ENCODE measurements around the gene CENPP. TPM values are rescaled to one million over a fixed set of nuclear protein-coding genes. Genes with fewer than 3 reads are reported as not detected.

The CENPP gene
- 4.2 TPM for total RNA-seq
- 1.2 TPM for polyA plus RNA-seq (ENCODE audit: insufficient read depth, low read depth, low replicate concordance)
- long read RNA-seq, donor 1, partial matches to known transcripts, result 0 of 1 reads
- long read RNA-seq, donor 1, other reads (novel, unspliced or antisense), result 0 of 1 reads
- long read RNA-seq, donor 2, partial matches to known transcripts, result 7 of 14 reads
- long read RNA-seq, donor 2, other reads (novel, unspliced or antisense), result 7 of 14 reads
- long read RNA-seq, donor 3, partial matches to known transcripts, result 25 of 25 reads
- long read RNA-seq, donor 3, other reads (novel, unspliced or antisense), result 0 of 25 reads
- long read RNA-seq, donor 4, partial matches to known transcripts, result 0 of 27 reads
- long read RNA-seq, donor 4, other reads (novel, unspliced or antisense), result 23 of 27 reads
- long read RNA-seq, donor 5, partial matches to known transcripts, result 6 of 6 reads
- long read RNA-seq, donor 5, other reads (novel, unspliced or antisense), result 0 of 6 reads
- long read RNA-seq, donor 6, result 0 reads
- long read RNA-seq, donor 7, result 0 reads
- long read RNA-seq, donor 8, partial matches to known transcripts, result 13 of 28 reads
- long read RNA-seq, donor 8, other reads (novel, unspliced or antisense), result 12 of 28 reads
- long read RNA-seq, donor 9, partial matches to known transcripts, result 7 of 9 reads
- long read RNA-seq, donor 9, other reads (novel, unspliced or antisense), result 0 of 9 reads
- long read RNA-seq, donor 10, partial matches to known transcripts, result 26 of 27 reads
- long read RNA-seq, donor 10, other reads (novel, unspliced or antisense), result 0 of 27 reads

- no peaks in the 10 kb centered on the region for H3K27me3 ChIP-seq (ENCODE audit: control insufficient read depth, insufficient read depth, low read length)
- H3K9ac ChIP-seq (ENCODE audit: low read length in 3 of 3), result peak within 1 kb of the TSS; percentile 56 to 97 (median 66)
- H3K27ac ChIP-seq (ENCODE audit: low read depth in 2 of 2, low read length in 2 of 2), result peak within 1 kb of the TSS; percentile 98 to 99
- H3K4me1 ChIP-seq (ENCODE audit: control insufficient read depth in 2 of 3, insufficient read depth in 2 of 3, low read depth in 1 of 3, low read length in 3 of 3), result peaks cover 0 to 9% (median 6%) of the 10 kb centered on the region in 3 donors
- FAIRE-seq (no peak), DNase-seq (peak; percentile 85 to 97 (median 92))
- peaks cover 0 to 9% (median 2%) of the 10 kb centered on the region in 3 donors for H3K36me3 ChIP-seq (ENCODE audit: control insufficient read depth in 2 of 3, insufficient read depth in 3 of 3, low read length in 3 of 3)
- H3K9me3 ChIP-seq (ENCODE audit: control insufficient read depth in 2 of 3, insufficient read depth in 1 of 3, low read length in 3 of 3), result no peaks in the 10 kb centered on the region
- intact Hi-C loops (cut with DNase I), result no loop called here
- no peak for TF ChIP-seq CTCF (IDR thresholded peaks at IDR 0.05; ENCODE audit: borderline replicate concordance, extremely low read depth, insufficient read depth)
- peak within 1 kb of the TSS; percentile 79 to 95 (median 94) for H3K4me3 ChIP-seq (ENCODE audit: low read length in 3 of 3)
These were observed at the start of gene CENPP, which contains the start of gene NOL8 for GRCh38 chr9:92325269-92325990. Gene CENPP (plus strand): TSS chr9:92325953. Gene NOL8 (minus strand): TSS chr9:92325350. CDS start chr9:92324161, 1,189 bp downstream.

- Histone ChIP-seq H3K9ac (ENCODE audit: low read length in 3 of 3) (no peak overlapping the region), H3K4me1 (ENCODE audit: control insufficient read depth in 2 of 3, insufficient read depth in 2 of 3, low read depth in 1 of 3, low read length in 3 of 3) (peaks cover 0 to 2% (median 0%) of the 10 kb centered on the region in 3 donors), H3K36me3 (ENCODE audit: control insufficient read depth in 2 of 3, insufficient read depth in 3 of 3, low read length in 3 of 3) (peaks cover 15 to 67% (median 34%) of the 10 kb centered on the region in 3 donors), H3K27me3 (ENCODE audit: control insufficient read depth, insufficient read depth, low read length) (no peaks in the 10 kb centered on the region), H3K4me3 (ENCODE audit: low read length in 3 of 3) (no peak overlapping the region), H3K27ac (ENCODE audit: low read depth in 2 of 2, low read length in 2 of 2) (no peak overlapping the region), H3K9me3 (ENCODE audit: control insufficient read depth in 2 of 3, insufficient read depth in 1 of 3, low read length in 3 of 3) (no peaks in the 10 kb centered on the region)
- FAIRE-seq, result no peak
- intact Hi-C loops (cut with DNase I), result no loop called here
- no peak for TF ChIP-seq CTCF (IDR thresholded peaks at IDR 0.05; ENCODE audit: borderline replicate concordance, extremely low read depth, insufficient read depth)
- DNase-seq, result peak in 4 of 5 donors; percentile 71 to 90 (median 82)
These were observed 49.3 kb upstream of the CENPP start for GRCh38 chr9:92276331-92277032.

GRCh38 chr9:92278110-92278509 lies 47.6 kb upstream of the CENPP start:
- DNase-seq (no peak), FAIRE-seq (no peak)
- intact Hi-C loops (cut with DNase I), result no loop called here
- Histone ChIP-seq H3K36me3 (ENCODE audit: control insufficient read depth in 2 of 3, insufficient read depth in 3 of 3, low read length in 3 of 3) (peaks cover 8 to 54% (median 26%) of the 10 kb centered on the region in 3 donors), H3K9me3 (ENCODE audit: control insufficient read depth in 2 of 3, insufficient read depth in 1 of 3, low read length in 3 of 3) (no peaks in the 10 kb centered on the region), H3K27ac (ENCODE audit: low read depth in 2 of 2, low read length in 2 of 2) (no peak overlapping the region), H3K4me3 (ENCODE audit: low read length in 3 of 3) (no peak overlapping the region), H3K27me3 (ENCODE audit: control insufficient read depth, insufficient read depth, low read length) (no peaks in the 10 kb centered on the region), H3K4me1 (ENCODE audit: control insufficient read depth in 2 of 3, insufficient read depth in 2 of 3, low read depth in 1 of 3, low read length in 3 of 3) (peaks cover 0 to 2% (median 0%) of the 10 kb centered on the region in 3 donors), H3K9ac (ENCODE audit: low read length in 3 of 3) (no peak overlapping the region)
- TF ChIP-seq CTCF (IDR thresholded peaks at IDR 0.05; ENCODE audit: borderline replicate concordance, extremely low read depth, insufficient read depth), result no peak

Measured in kidney (tissue), 22 donors.